HG03342 (cell line): ENCODE data around the gene GNRH2.
"Not testable (repeated sequence)": the region's sequence is repeated elsewhere in the genome, so short reads cannot be mapped to it uniquely, and the experiment has no call there.

Experiments used
- ATAC-seq: cut with Tn5 transposase; IDR thresholded peaks from one replicate; pipeline ENCODE4 v1.9.1; 2021; ENCODE audit warnings: mild to moderate bottlenecking, moderate library complexity; ENCODE audit not compliant: unreplicated experiment

Gene GNRH2

DNA sequence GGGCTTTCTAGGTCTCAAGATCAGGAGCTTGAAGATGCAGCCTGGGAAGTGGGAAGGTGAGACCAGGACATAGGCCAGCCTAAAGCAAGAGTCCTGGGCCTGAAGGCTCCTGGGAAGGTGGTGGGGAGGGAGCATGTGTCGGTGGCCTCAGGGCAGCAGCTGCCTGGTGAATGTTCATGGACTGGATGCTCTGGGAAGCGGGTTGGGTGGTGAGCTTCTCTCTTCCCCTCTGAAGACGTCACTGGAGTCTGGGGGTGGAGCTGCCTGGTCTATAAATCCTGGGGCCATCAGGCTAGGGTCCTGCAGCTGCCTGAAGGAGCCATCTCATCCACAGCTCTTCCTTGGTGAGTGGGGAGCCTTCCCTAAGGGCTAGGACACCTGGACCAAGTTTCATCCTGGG is at the start of gene GNRH2:
GNRH2 (plus strand) TSS at position 301 of the 400 bp plus-strand sequence. CDS start 793 bp downstream, outside the sequence.
- ATAC-seq: no peak

DNA sequence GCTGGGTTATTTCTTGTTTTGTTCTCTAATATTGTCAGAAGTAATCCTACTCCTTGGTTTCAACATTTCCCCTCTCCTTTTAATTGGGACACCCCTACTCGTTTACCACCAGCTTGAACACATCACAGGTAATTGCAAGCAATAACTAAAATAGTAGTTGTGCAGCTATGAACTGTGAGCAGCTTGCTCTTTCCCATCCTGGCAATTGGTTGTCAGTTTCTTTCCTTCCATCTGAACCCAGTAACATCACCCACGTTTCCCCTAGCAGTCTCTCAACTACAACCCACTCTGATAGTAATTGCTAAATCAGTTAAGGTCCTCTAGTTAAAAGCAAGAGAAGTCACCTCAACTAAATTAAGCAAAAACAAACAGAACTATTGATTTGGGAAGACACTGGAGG is 47.6 kb upstream of the GNRH2 start:
- ATAC-seq: no peak

- ATAC-seq: no peak
These were observed 44.7 kb upstream of the GNRH2 start for GRCh38 chr20:2998728-2999127.

DNA sequence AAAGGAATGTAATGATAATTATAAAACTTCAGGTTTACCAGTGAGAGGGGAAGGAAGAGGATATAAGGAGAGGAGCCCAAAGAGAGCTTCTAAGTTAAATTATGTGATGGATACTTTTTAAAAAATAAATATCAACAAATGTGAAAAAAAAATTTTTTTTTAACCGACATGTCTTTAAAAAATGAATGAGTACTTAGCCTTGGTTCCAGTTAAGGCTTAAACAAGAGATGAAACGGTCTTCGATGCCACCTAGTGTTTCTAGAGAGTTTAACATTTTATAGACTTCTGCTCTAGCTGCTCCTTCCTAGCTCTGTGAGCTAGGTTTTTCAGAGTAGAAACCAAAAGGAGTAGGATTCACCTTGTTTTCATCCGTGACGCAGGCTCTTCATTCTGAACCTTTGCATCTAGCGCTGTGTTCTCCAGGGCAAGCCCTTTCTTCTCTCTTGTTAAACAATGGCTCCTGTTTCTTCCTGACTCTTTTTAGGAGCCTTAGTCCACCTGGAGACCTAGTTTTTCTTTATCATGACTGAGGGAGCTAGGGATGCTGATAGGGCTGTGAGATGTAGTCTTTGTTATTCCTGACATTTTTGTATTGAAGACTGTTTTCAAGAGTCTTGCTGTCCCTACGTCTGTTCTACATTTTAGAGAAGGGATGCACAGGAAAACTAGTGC is 42.4 kb upstream of the GNRH2 start:
- no peak for ATAC-seq

DNA sequence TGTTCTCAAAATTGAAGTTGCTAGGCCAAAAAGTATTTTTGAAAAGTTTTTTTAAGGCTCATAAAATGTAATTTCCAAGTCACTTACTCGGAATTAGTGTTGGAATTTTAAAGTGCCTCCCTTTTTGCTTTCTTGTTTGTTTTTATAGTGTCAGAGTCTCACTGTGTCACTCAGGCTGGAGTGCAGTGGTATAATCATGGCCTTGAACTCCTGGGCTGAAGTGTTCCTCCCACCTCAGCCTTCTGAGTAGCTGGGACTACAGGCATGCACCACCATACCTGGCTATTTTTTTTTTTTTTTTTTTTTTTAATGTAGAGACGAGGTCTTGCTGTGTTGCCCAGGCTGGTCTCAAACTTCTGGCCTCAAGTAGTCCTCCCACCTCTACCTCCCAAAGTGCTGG is 40.0 kb upstream of the GNRH2 start:
- no peak for ATAC-seq

DNA sequence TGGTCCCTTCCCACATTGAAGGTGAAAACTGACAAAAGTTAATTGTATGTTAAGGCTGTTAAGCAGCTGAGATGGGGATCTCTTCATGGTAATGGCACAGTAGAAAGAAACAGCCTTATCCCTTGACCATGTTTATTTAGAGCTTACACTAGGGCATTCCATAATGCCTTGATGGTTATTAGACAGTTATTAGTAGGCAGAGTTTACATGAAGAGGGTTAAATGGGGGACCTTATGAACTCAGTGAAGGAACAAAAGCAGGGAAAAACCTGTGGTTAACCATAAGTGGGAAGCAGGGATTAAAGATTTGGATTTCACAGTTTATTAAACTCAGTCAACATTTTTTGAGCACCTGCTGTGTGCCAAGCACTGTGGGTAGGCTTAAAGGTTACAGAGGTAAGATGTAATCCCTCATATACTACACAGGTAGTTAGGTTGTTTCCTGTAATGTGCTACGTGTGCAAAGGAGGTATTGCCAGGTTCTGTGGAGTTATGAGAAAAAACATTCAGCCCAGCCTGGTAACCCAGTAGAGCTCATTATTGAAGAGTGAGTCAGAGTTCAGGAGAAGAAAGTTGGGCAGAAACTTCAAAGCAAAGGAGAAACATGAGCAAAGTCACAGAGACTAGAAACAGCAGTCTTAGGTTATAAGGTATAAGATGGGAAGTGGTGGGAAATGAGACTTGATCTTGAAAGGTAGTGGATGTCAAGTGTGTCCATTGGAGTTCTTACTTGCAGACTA is 32.3 kb upstream of the GNRH2 start:
- no peak for ATAC-seq

GRCh38 chr20:3011752-3012151 is 31.7 kb upstream of the GNRH2 start:
- no peak for ATAC-seq

GRCh38 chr20:3013771-3014170 is 29.7 kb upstream of the GNRH2 start:
- ATAC-seq: no peak

DNA sequence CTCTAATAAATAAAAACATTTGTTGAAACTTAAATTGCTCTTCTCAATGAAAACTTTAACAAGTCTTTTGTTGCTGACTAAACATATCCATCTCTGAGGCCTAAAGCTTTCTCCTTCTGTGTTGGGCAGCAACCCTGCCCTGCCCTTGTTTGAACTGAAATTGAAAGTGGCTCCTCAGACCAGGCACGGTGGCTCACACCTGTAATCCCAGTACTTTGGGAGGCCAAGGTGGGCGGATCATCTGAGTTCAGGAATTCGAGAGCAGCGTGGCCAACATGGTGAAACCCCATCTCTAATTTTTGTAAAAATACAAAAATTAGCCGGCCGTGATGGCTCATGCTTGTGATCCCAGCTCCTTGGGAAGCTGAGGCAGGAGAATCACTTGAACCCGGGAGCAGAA is 29.2 kb upstream of the GNRH2 start:
- ATAC-seq: no peak

DNA sequence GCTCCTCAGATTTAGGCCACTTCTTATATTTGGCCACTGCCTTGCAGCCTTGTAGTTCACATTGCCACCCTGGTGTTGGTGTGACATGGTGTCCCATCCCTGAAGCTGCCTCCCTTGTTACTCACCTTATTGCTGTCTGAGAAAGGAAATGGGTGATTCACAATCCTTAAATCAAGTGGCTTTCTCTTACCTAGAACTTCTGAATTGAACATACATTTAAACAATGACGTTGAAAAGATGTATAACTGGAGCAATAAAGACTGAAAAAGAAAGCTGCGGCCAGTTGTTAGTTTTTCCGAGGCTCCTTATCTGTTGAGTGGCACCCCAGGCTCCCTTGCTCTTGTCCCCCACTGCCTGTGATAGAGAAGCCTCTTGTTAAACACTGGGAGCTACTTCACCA is 28.8 kb upstream of the GNRH2 start:
- no peak for ATAC-seq

DNA sequence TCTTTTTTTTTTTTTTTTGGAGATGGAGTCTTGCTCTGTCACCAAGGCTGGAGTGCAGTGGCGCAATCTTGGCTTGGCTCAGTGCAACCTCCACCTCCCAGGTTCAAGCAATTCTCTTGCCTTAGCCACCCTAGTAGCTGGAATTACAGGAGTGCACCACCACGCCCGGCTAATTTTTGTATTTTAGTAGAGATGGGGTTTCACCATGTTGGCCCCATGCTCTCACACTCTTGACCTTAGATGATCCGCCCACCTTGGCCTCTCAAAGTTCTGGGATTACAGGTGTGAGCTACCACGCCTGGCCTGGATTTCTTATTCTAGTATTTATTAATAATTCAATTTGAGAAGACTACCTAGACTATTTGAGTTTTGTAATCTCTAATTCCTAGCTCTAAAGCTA is 28.1 kb upstream of the GNRH2 start:
- ATAC-seq: not testable (repeated sequence)

DNA sequence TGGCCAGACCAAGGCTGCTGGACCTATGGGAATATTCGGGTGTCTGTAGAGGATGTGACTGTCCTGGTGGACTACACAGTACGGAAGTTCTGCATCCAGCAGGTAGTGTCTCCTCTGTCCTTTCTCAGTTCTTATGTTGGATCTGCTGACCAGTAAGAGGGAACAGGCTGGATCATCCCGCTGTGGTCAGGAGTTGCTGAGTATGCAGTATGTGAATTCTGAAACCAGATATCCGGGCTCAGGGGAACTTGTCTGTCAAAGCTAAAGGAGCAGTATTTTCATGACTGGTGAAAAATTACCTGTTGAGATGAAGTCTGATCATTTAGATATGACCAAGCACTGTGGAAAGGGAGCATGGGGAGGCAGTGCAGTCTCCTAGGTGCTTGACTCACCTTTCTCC is 22.1 kb upstream of the GNRH2 start:
- ATAC-seq: no peak

- ATAC-seq: no peak
These were observed 21.6 kb upstream of the GNRH2 start for GRCh38 chr20:3021777-3022176.

GRCh38 chr20:3022559-3023490 is 20.6 kb upstream of the GNRH2 start:
- ATAC-seq: not testable (repeated sequence)

DNA sequence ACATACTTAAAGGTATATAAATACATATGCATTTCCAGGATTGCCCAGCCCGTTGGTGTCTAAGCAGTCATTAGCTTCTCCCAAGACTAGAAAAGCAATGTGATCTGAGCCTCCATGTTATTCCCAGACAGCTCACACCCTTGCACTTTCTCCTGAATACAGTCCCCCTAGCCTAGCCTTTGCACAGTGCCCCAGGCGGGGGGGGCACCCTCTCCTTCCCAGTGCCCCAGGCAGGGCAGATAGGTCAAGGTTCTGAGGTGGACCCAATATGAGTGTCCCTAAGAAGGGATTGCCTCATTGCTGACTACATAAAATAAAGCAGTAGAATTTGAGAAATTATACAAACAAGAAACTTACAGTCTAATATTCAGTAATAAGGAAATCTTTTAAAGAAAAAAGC is 15.4 kb upstream of the GNRH2 start:
- ATAC-seq: no peak

DNA sequence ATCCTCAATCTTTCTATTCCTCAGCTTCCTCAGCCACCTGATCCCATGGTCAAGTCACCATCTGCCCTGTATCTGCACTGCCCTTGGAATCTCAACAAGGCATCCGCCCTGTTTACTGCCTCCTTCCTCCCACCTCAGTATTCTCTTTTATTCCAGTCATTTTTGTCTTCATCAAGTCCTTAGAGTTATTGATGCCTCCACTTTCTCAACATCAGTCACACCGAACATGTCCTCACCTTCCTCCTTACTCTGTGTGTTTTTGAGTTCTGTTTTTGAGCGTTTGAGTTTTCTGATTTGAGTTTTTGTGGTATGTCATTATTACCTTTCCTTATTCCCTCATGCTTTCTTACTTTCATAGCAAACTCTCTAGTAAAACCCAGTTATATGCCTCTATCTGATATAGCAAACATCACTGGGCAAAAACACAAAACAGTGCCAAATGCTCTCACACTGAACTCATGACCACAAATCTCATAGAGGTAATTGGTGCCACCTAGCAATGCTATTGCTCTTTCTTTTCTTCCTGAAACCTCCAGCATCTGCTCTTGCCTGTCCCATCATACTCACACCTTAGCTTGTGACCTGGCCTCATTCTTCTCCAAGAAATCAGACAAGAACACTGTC is 11.8 kb upstream of the GNRH2 start:
- no peak for ATAC-seq

DNA sequence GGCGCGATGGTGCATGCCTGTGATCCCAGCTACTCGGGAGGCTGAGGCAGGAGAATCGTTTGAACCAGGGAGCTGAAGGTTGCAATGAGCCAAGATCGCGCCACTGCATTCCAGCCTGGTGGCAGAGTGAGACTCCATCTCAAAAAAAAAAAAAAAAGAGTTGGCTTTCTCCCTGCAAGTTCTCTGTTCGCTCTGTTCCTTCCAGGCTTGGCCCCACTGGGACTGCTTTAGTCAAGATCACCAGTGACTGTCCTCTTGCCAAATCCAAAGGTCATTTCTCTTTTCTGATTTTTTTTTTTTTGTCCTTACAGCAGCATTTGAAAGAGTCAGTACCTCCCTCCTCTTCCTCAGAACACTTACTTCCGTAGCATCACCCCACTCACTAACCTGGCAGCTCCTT is 10.8 kb upstream of the GNRH2 start:
- no peak for ATAC-seq

DNA sequence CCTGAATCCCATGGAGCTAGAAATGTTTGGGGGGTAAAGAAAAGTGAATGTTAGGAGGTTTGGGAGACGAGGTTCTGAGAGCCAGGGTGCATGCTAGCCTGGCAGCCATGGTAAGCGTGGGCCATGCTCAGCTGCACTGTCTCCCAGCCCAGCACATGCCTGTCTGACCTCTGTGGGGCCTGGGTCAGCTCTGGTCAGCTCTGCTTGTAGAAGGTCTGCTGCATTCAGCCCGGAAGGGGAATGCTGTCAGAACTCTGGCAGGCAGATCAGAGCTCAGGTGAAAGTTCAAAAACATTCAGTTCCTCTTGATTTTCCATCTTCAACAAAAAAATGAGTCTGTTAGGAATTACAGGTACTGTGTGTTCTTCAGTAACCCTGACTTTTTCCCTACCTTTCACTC is 5.8 kb upstream of the GNRH2 start:
- ATAC-seq: no peak

- no peak for ATAC-seq
These were observed 5.0 kb upstream of the GNRH2 start for GRCh38 chr20:3038454-3038853.

GRCh38 chr20:3039426-3039825 is 4.0 kb upstream of the GNRH2 start:
- no peak for ATAC-seq

DNA sequence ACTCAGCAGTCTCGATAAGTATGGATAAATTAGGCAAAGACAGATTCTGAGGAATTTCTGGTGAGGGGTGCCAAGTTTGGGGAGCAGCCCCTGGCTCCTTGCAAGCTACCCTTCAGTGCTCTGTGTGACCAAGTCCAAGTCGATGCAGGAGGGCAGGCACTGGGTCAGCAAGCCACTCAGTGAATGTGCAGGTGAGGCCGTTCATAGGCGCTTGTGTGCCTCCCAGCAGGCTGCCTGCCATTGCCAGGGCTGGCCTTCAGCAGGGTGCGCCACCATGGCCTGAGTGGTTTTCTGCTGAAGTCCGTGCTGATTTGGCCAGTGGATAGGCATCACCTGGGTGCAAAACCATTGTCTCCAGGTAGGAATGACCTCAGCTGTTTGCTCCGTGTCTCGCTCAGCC is 3.3 kb upstream of the GNRH2 start:
- no peak for ATAC-seq
